HepG2 (cell line): ENCODE data around the gene WSCD1. TPM values are rescaled to one million over a fixed set of nuclear protein-coding genes. Genes with fewer than 3 reads are reported as not detected.

Experiments
- ATAC-seq: fragments of 200-7000 bp; cut with Tn5 transposase; 3 replicates; pipeline ENCODE4 v1.9.1; 2020; ENCODE audit warnings: mild to moderate bottlenecking, moderate library complexity
- BruUV-seq: library from RNA; stranded (reverse); fragments of 400-500 nt; replicated peaks from 2 replicates; lab custom pipeline; 2021; lab: Mats Ljungman, UMichigan
- CTCF ChIA-PET: fragments of 300-600 bp; formaldehyde crosslinking; extraction: SDS; loops from one replicate; lab custom pipeline; 2021; ENCODE audit warnings: low total read pairs, inconsistent platforms, low intra/inter-chr PET ratio; lab: Yijun Ruan, JAX
- POLR2A ChIA-PET: fragments of 350-600 bp; sonication (Branson Sonifier 250); formaldehyde crosslinking; loops from one replicate; lab custom pipeline; 2020; ENCODE audit warnings: antibody characterized with exemption, inconsistent platforms; lab: Yijun Ruan, JAX
- DNase-seq: peaks from one replicate; pipeline ENCODE4 v3.0.0-alpha.2; 2015; ENCODE audit warnings: low spot score
- FAIRE-seq: peaks from 3 replicates; lab custom pipeline; 2011; peaks lifted over from hg19 to GRCh38; lab: Jason Lieb, UNC
- H2AFZ ChIP-seq: one replicate; pipeline ENCODE4 v1.6.1; 2011; ENCODE audit warnings: low read length, inconsistent platforms
- H3K27ac ChIP-seq: fragments of 300-600 bp; 3 replicates; pipeline ENCODE4 v1.8.0; 2011; ENCODE audit warnings: mixed run types, mild to moderate bottlenecking, mixed read lengths, low read length, inconsistent platforms; ENCODE audit not compliant: insufficient read depth; ENCODE audit errors: extremely low read length
- H3K27me3 ChIP-seq, 2 experiments: fragments of 200-600 bp in 1 of 2; 2 replicates in 1 of 2; 3 replicates in 1 of 2; pipeline versions ENCODE4 v1.6.0 to v1.8.0; 2011; ENCODE audit warnings: low read length in 2 of 2, mild to moderate bottlenecking in 2 of 2, moderate library complexity in 2 of 2, inconsistent platforms in 1 of 2; ENCODE audit not compliant: insufficient read depth in 2 of 2, control insufficient read depth in 1 of 2
- H3K36me3 ChIP-seq, 2 experiments: fragments of 200-600 bp in 1 of 2; replicated peaks in 1 of 2; 2 replicates in 1 of 2; 3 replicates in 1 of 2; pipeline versions ENCODE4 v1.5.1 to v1.8.0; 2011; ENCODE audit warnings: low read length in 2 of 2, inconsistent platforms in 1 of 2; ENCODE audit not compliant: insufficient read depth in 2 of 2, control insufficient read depth in 1 of 2
- H3K4me1 ChIP-seq: 2 replicates; pipeline ENCODE4 v1.5.1; 2012; ENCODE audit warnings: low read length, inconsistent platforms; ENCODE audit not compliant: insufficient read depth
- H3K4me2 ChIP-seq: 2 replicates; pipeline ENCODE4 v1.6.0; 2011; ENCODE audit warnings: low read depth, low read length, inconsistent platforms
- H3K4me3 ChIP-seq, 3 experiments: fragments of 200-600 bp in 1 of 3; sonication (generic), shearing (Covaris generic) in 1 of 3; replicated peaks in 1 of 3; 2 replicates each; pipeline ENCODE4 v1.5.1; 2011 to 2016; ENCODE audit warnings: low read length in 3 of 3, inconsistent platforms in 2 of 3, low read depth in 2 of 3, mild to moderate bottlenecking in 2 of 3, control low read depth in 1 of 3, mixed read lengths in 1 of 3; ENCODE audit not compliant: insufficient read depth in 1 of 3
- H3K79me2 ChIP-seq: one replicate; pipeline ENCODE4 v1.6.1; 2011; ENCODE audit warnings: low read length, inconsistent platforms; ENCODE audit not compliant: insufficient read depth
- H3K9ac ChIP-seq: 2 replicates; pipeline ENCODE4 v1.6.0; 2011; ENCODE audit warnings: mild to moderate bottlenecking, low read depth, low read length, inconsistent platforms; ENCODE audit not compliant: insufficient read depth
- H3K9me3 ChIP-seq: 2 replicates; pipeline ENCODE4 v1.5.1; 2012; ENCODE audit warnings: mild to moderate bottlenecking, low read length
- H4K20me1 ChIP-seq: 2 replicates; pipeline ENCODE4 v1.6.0; 2011; ENCODE audit warnings: inconsistent platforms, mild to moderate bottlenecking, low read length, moderate library complexity; ENCODE audit not compliant: insufficient read depth
- ADNP ChIP-seq: sonication (generic); formaldehyde crosslinking; IDR thresholded peaks from 2 replicates; pipeline ENCODE4 v1.4.0; 2020; ENCODE audit warnings: missing genetic modification reagents
- ARID3A ChIP-seq: IDR thresholded peaks from 2 replicates; pipeline ENCODE4 v1.6.1; 2012; ENCODE audit warnings: low read depth, low read length, improper control_type of control experiment
- ATRX ChIP-seq: sonication (generic); formaldehyde crosslinking; IDR thresholded peaks from 2 replicates; pipeline ENCODE4 v1.4.0; 2020; ENCODE audit warnings: missing genetic modification reagents, borderline replicate concordance
- HMGA1 ChIP-seq: sonication (generic); formaldehyde crosslinking; conservative IDR thresholded peaks from 2 replicates; pipeline ENCODE4 v1.4.0; 2020; ENCODE audit warnings: missing genetic modification reagents
- HNRNPL ChIP-seq: fragments of 200-400 bp; formaldehyde crosslinking; IDR thresholded peaks from 2 replicates; pipeline ENCODE4 v1.6.1; 2017; ENCODE audit warnings: mild to moderate bottlenecking, low read depth, low read length
- KLF16 ChIP-seq, 2 experiments: sonication (generic) in 1 of 2; formaldehyde crosslinking in 1 of 2; IDR thresholded peaks; 2 replicates each; pipeline versions ENCODE4 v1.6.1 to v1.8.0; 2016 to 2023; ENCODE audit warnings: missing genetic modification reagents in 2 of 2, missing compliant biosample characterization in 1 of 2
- MLX ChIP-seq: IDR thresholded peaks from 2 replicates; pipeline ENCODE4 v1.6.1; 2016
- PRMT3 ChIP-seq: sonication (generic); formaldehyde crosslinking; IDR thresholded peaks from 2 replicates; pipeline ENCODE4 v1.8.1; 2022; ENCODE audit warnings: low read depth, mild to moderate bottlenecking, moderate library complexity, missing genetic modification reagents, borderline replicate concordance
- SNAI1 ChIP-seq: sonication (generic); formaldehyde crosslinking; IDR thresholded peaks from 2 replicates; pipeline ENCODE4 v1.5.0; 2020; ENCODE audit warnings: mild to moderate bottlenecking, missing genetic modification reagents, borderline replicate concordance
- SP4 ChIP-seq: sonication (generic); formaldehyde crosslinking; IDR thresholded peaks from 2 replicates; pipeline ENCODE4 v1.8.1; 2023; ENCODE audit warnings: mild to moderate bottlenecking, missing genetic modification reagents
- SRSF1 ChIP-seq: fragments of 200-400 bp; formaldehyde crosslinking; optimal IDR thresholded peaks from 2 replicates; pipeline ENCODE3; 2017; ENCODE audit warnings: mild to moderate bottlenecking, low read depth, low read length, moderate library complexity
- SRSF4 ChIP-seq: fragments of 200-400 bp; formaldehyde crosslinking; IDR thresholded peaks from one replicate; pipeline ENCODE4 v1.6.1; 2018; ENCODE audit warnings: mild to moderate bottlenecking, low read depth, low read length, moderate library complexity; ENCODE audit not compliant: poor library complexity, severe bottlenecking
- TEF ChIP-seq: sonication (generic); formaldehyde crosslinking; IDR thresholded peaks from 2 replicates; pipeline ENCODE4 v1.5.0; 2020; ENCODE audit warnings: missing genetic modification reagents
- ZNF350 ChIP-seq: sonication (generic); formaldehyde crosslinking; IDR thresholded peaks from 2 replicates; pipeline ENCODE4 v1.4.0; 2020; ENCODE audit warnings: mild to moderate bottlenecking, low read depth, missing genetic modification reagents, borderline replicate concordance
- ZNF546 ChIP-seq: sonication (generic); formaldehyde crosslinking; conservative IDR thresholded peaks from 2 replicates; pipeline ENCODE4 v1.8.1; 2023; ENCODE audit warnings: mild to moderate bottlenecking, missing genetic modification reagents
- ZNF660 ChIP-seq: sonication (generic); formaldehyde crosslinking; IDR thresholded peaks from 2 replicates; pipeline ENCODE4 v1.5.1; 2020; ENCODE audit warnings: mild to moderate bottlenecking, low read depth, missing genetic modification reagents, borderline replicate concordance
- ZNF7 ChIP-seq: IDR thresholded peaks from 2 replicates; pipeline ENCODE4 v1.6.1; 2016; ENCODE audit warnings: missing biosample characterization, missing genetic modification reagents
- WGBS: methylation state at CpG from one replicate; pipeline ENCODE4 v1.1.6; 2017; ENCODE audit warnings: low lambda C conversion rate; 5-methylcytosine and 5-hydroxymethylcytosine counted together
- in situ Hi-C: cut with HindIII; loops from 2 replicates; pipeline ENCODE4 v1.10.0; 2017; ENCODE audit warnings: low pct_unique_long_range_greater_than_20kb; ENCODE audit not compliant: extremely low pct_ligation_motif_present
- intact Hi-C: fragments of 100-400 bp; cut with micrococcal nuclease; formaldehyde crosslinking; loops from one replicate; pipeline ENCODE4 v1.10.0; 2022; ENCODE audit not compliant: unreplicated experiment
- polyA plus RNA-seq, 8 experiments: library from polyadenylated mRNA; depleted of rRNA in 3 of 8; stranded (reverse) in 7 of 8; unstranded in 1 of 8; fragments of >200 nt; fragmentation: Illumina TruSeq in 4 of 8; extraction: Trizol in 4 of 8; gene quantifications; 2 replicates each; pipeline versions ENCODE4 v1.2.1 to v1.2.3, GENCODE V29; 2011 to 2016; ENCODE audit warnings: low read depth in 4 of 8, missing spikeins in 1 of 8, mixed read lengths in 1 of 8; ENCODE audit not compliant: insufficient read depth in 1 of 8
- total RNA-seq, 5 experiments: library from RNA; depleted of rRNA; stranded (reverse); fragments of >200 nt; fragmentation: Illumina TruSeq; extraction: Trizol; gene quantifications; 2 replicates each; pipeline ENCODE4 v1.2.3, GENCODE V29; 2016; ENCODE audit warnings: low read depth in 1 of 5

Gene WSCD1
- total and polyA plus RNA-seq, 2 of the 13 experiments (the other 11 are each of a cell fraction or from before 2014, with no cell fraction given), result 0.24 to 2.7 TPM

- no peak overlapping the region for H2AFZ ChIP-seq
- in situ Hi-C loops (no loop called here), intact Hi-C loops (no loop called here)
- 16% methylated on average over 5 of the region's 7 CpGs for WGBS
- no peaks in the 10 kb centered on the region; a peak in 1 of 5 replicates for H3K27me3 ChIP-seq
- FAIRE-seq, result no peak
- no peak for TF ChIP-seq ZNF660 (CRISPR knock-in tag)
- no peak for TF ChIP-seq ZNF7 (CRISPR knock-in tag)
- H3K27ac ChIP-seq, result no peak overlapping the region
- POLR2A ChIA-PET, result no interaction called here
- H3K79me2 ChIP-seq, result no peaks in the 10 kb centered on the region
- H3K9ac ChIP-seq, result no peak overlapping the region
- DNase-seq, result no peak
- H3K4me3 ChIP-seq, result no peak overlapping the region
- no peak for ATAC-seq
- H3K36me3 ChIP-seq, result no peaks in the 10 kb centered on the region
- no peaks in the 10 kb centered on the region for H4K20me1 ChIP-seq
- BruUV-seq, result no TSS peak
- CTCF ChIA-PET, result no interaction called here
- H3K9me3 ChIP-seq, result no peaks in the 10 kb centered on the region
- H3K4me2 ChIP-seq, result no peak overlapping the region
- no peaks in the 10 kb centered on the region for H3K4me1 ChIP-seq
Observed at GRCh38 chr17:6147042-6147441, 76.9 kb downstream of the WSCD1 start.

- peaks cover 0 to 23% of the 10 kb centered on the region in 2 experiments; a peak in 3 of 5 replicates for H3K27me3 ChIP-seq
- ChIA-PET POLR2A (no interaction called here), CTCF (no interaction called here)
- H2AFZ ChIP-seq, result no peak overlapping the region
- no peaks in the 10 kb centered on the region for H3K36me3 ChIP-seq
- in situ Hi-C loops (no loop called here), intact Hi-C loops (no loop called here)
- no peaks in the 10 kb centered on the region for H4K20me1 ChIP-seq
- no peak overlapping the region for H3K27ac ChIP-seq
- H3K79me2 ChIP-seq, result no peaks in the 10 kb centered on the region
- H3K4me3 ChIP-seq, result no peak overlapping the region
- H3K9ac ChIP-seq, result no peak overlapping the region
- FAIRE-seq (no peak), DNase-seq (no peak), ATAC-seq (no peak)
- no peaks in the 10 kb centered on the region for H3K4me1 ChIP-seq
- 0% methylated on average over 3 of the region's 6 CpGs for WGBS
- no TSS peak for BruUV-seq
- no peak overlapping the region for H3K4me2 ChIP-seq
- no peaks in the 10 kb centered on the region for H3K9me3 ChIP-seq
- no peak for TF ChIP-seq ZNF350 (CRISPR knock-in tag)
- TF ChIP-seq SNAI1 (CRISPR knock-in tag), result no peak
- no peak for TF ChIP-seq ARID3A
- TF ChIP-seq ZNF546 (CRISPR knock-in tag), result no peak
- no peak for TF ChIP-seq HMGA1 (CRISPR knock-in tag)
- TF ChIP-seq KLF16 (CRISPR knock-in tag; IDR thresholded peaks at IDR 0.05), result no peak
- no peak for TF ChIP-seq ADNP (CRISPR knock-in tag)
- TF ChIP-seq SRSF1, result no peak
- TF ChIP-seq HNRNPL, result no peak
- TF ChIP-seq SP4 (CRISPR knock-in tag), result no peak
- TF ChIP-seq ATRX (CRISPR knock-in tag), result no peak
- no peak for TF ChIP-seq PRMT3 (CRISPR knock-in tag)
- no peak for TF ChIP-seq SRSF4
- TF ChIP-seq MLX (CRISPR knock-in tag), result no peak
- TF ChIP-seq TEF (CRISPR knock-in tag), result no peak
Observed at GRCh38 chr17:6153375-6153774, 83.2 kb downstream of the WSCD1 start.
